HEK293 (cell line): Measurements from ENCODE around the gene FES.

ENCODE experiments used
- BCL11A ChIP-seq: fragments of 450-650 bp; formaldehyde crosslinking; IDR thresholded peaks from 2 replicates; pipeline ENCODE4 v1.5.1; 2016; ENCODE audit warnings: low read depth, missing biosample characterization, missing genetic modification characterization
- EGR2 ChIP-seq: fragments of 450-650 bp; formaldehyde crosslinking; IDR thresholded peaks from 2 replicates; pipeline ENCODE4 v1.5.1; 2016; ENCODE audit warnings: low read depth, missing biosample characterization, missing genetic modification characterization
- GLIS1 ChIP-seq: fragments of 450-650 bp; formaldehyde crosslinking; IDR thresholded peaks from 2 replicates; pipeline ENCODE4 v1.5.1; 2016; ENCODE audit warnings: missing biosample characterization, missing genetic modification characterization
- GLIS2 ChIP-seq: fragments of 450-650 bp; formaldehyde crosslinking; IDR thresholded peaks from 2 replicates; pipeline ENCODE4 v1.5.1; 2016; ENCODE audit warnings: missing biosample characterization, missing genetic modification characterization
- MZF1 ChIP-seq: fragments of 450-650 bp; formaldehyde crosslinking; IDR thresholded peaks from 2 replicates; pipeline ENCODE4 v1.5.1; 2017; ENCODE audit warnings: missing biosample characterization, missing genetic modification characterization, borderline replicate concordance
- ZBTB10 ChIP-seq: fragments of 450-650 bp; formaldehyde crosslinking; IDR thresholded peaks from 2 replicates; pipeline ENCODE4 v1.5.1; 2016; ENCODE audit warnings: missing biosample characterization, missing genetic modification characterization
- ZBTB17 ChIP-seq: fragments of 450-650 bp; formaldehyde crosslinking; IDR thresholded peaks from 2 replicates; pipeline ENCODE4 v1.5.1; 2016; ENCODE audit warnings: missing biosample characterization, missing genetic modification characterization
- ZBTB20 ChIP-seq: fragments of 450-650 bp; formaldehyde crosslinking; IDR thresholded peaks from 2 replicates; pipeline ENCODE4 v1.5.1; 2016; ENCODE audit warnings: missing biosample characterization, missing genetic modification characterization
- ZBTB49 ChIP-seq: fragments of 450-650 bp; formaldehyde crosslinking; IDR thresholded peaks from 2 replicates; pipeline ENCODE4 v1.5.1; 2016; ENCODE audit warnings: missing biosample characterization, missing genetic modification characterization, low read depth
- ZNF157 ChIP-seq: fragments of 450-650 bp; formaldehyde crosslinking; IDR thresholded peaks from 2 replicates; pipeline ENCODE4 v1.5.1; 2016; ENCODE audit warnings: missing biosample characterization, missing genetic modification characterization
- ZNF18 ChIP-seq: fragments of 450-650 bp; formaldehyde crosslinking; IDR thresholded peaks from 2 replicates; pipeline ENCODE4 v1.5.1; 2016; ENCODE audit warnings: missing biosample characterization, missing genetic modification characterization
- ZNF184 ChIP-seq: fragments of 450-650 bp; IDR thresholded peaks from 2 replicates; pipeline ENCODE4 v1.5.1; 2018; ENCODE audit warnings: missing biosample characterization, mild to moderate bottlenecking, missing genetic modification characterization
- ZNF202 ChIP-seq: fragments of 450-650 bp; formaldehyde crosslinking; IDR thresholded peaks from 2 replicates; pipeline ENCODE4 v1.5.1; 2016; ENCODE audit warnings: missing biosample characterization, missing genetic modification characterization, borderline replicate concordance
- ZNF223 ChIP-seq: fragments of 450-650 bp; formaldehyde crosslinking; IDR thresholded peaks from 2 replicates; pipeline ENCODE4 v1.5.1; 2016; ENCODE audit warnings: missing biosample characterization, missing genetic modification characterization
- ZNF248 ChIP-seq: fragments of 450-650 bp; formaldehyde crosslinking; IDR thresholded peaks from 2 replicates; pipeline ENCODE4 v1.5.1; 2017; ENCODE audit warnings: missing biosample characterization, missing genetic modification characterization
- ZNF354C ChIP-seq: fragments of 450-650 bp; formaldehyde crosslinking; IDR thresholded peaks from 2 replicates; pipeline ENCODE4 v1.5.1; 2016; ENCODE audit warnings: missing biosample characterization, missing genetic modification characterization, low read depth, borderline replicate concordance
- ZNF398 ChIP-seq: fragments of 450-650 bp; formaldehyde crosslinking; IDR thresholded peaks from 2 replicates; pipeline ENCODE4 v1.5.1; 2017; ENCODE audit warnings: missing biosample characterization, missing genetic modification characterization
- ZNF518A ChIP-seq: fragments of 450-650 bp; formaldehyde crosslinking; conservative IDR thresholded peaks from 2 replicates; pipeline ENCODE4 v1.5.1; 2016; ENCODE audit warnings: low read depth, missing biosample characterization, missing genetic modification characterization
- ZNF530 ChIP-seq: fragments of 450-650 bp; formaldehyde crosslinking; IDR thresholded peaks from 2 replicates; pipeline ENCODE4 v1.5.1; 2016; ENCODE audit warnings: low read depth, missing biosample characterization, missing genetic modification characterization
- ZNF621 ChIP-seq: fragments of 450-650 bp; formaldehyde crosslinking; IDR thresholded peaks from 2 replicates; pipeline ENCODE4 v1.5.1; 2017; ENCODE audit warnings: missing biosample characterization, missing genetic modification characterization
- ZNF670 ChIP-seq: fragments of 450-650 bp; formaldehyde crosslinking; IDR thresholded peaks from 2 replicates; pipeline ENCODE4 v1.5.1; 2016; ENCODE audit warnings: missing biosample characterization, missing genetic modification characterization, low read depth
- ZNF747 ChIP-seq: fragments of 450-650 bp; formaldehyde crosslinking; IDR thresholded peaks from 2 replicates; pipeline ENCODE4 v1.5.1; 2016; ENCODE audit warnings: missing biosample characterization, missing genetic modification characterization
- ZNF791 ChIP-seq: fragments of 450-650 bp; formaldehyde crosslinking; IDR thresholded peaks from 2 replicates; pipeline ENCODE4 v1.5.1; 2016; ENCODE audit warnings: missing biosample characterization, missing genetic modification characterization
- ZNF792 ChIP-seq: fragments of 450-650 bp; formaldehyde crosslinking; IDR thresholded peaks from 2 replicates; pipeline ENCODE4 v1.5.1; 2016; ENCODE audit warnings: missing biosample characterization, missing genetic modification characterization
- ZSCAN5A ChIP-seq: fragments of 450-650 bp; formaldehyde crosslinking; IDR thresholded peaks from 2 replicates; pipeline ENCODE4 v1.5.1; 2016; ENCODE audit warnings: missing biosample characterization, missing genetic modification characterization

Gene FES

GRCh38 chr15:90845201-90845949 is 38.9 kb upstream of the FES start (continued):
- TF ChIP-seq ZNF791 = no peak
- TF ChIP-seq GLIS1 (tag by site-specific recombination) = peak; percentile 96
- TF ChIP-seq ZNF792 (tag by site-specific recombination) = no peak
- TF ChIP-seq ZNF248 (tag by site-specific recombination) = no peak
- TF ChIP-seq ZBTB49 = no peak
- no peak for TF ChIP-seq ZNF398 (tag by site-specific recombination)
- peak; percentile 2; the same call in 1 of the 2 replicates for TF ChIP-seq ZBTB17 (tag by site-specific recombination)
- no peak for TF ChIP-seq ZBTB20
- no peak for TF ChIP-seq BCL11A
- no peak for TF ChIP-seq ZNF670
- peak; percentile 64 for TF ChIP-seq GLIS2 (tag by site-specific recombination)
- no peak for TF ChIP-seq EGR2 (tag by site-specific recombination)
- TF ChIP-seq ZNF621 = no peak
- TF ChIP-seq MZF1 (tag by site-specific recombination) = no peak
- TF ChIP-seq ZNF530 (tag by site-specific recombination) = no peak
- no peak for TF ChIP-seq ZNF747 (tag by site-specific recombination)
- TF ChIP-seq ZSCAN5A = no peak
- no peak for TF ChIP-seq ZBTB10 (tag by site-specific recombination)
- TF ChIP-seq ZNF223 (tag by site-specific recombination) = no peak
- TF ChIP-seq ZNF184 (tag by site-specific recombination) = no peak
- TF ChIP-seq ZNF18 (tag by site-specific recombination) = no peak
- no peak for TF ChIP-seq ZNF202 (tag by site-specific recombination)
- TF ChIP-seq ZNF157 (tag by site-specific recombination) = no peak
- TF ChIP-seq ZNF354C (tag by site-specific recombination) = no peak
- no peak for TF ChIP-seq ZNF518A (tag by site-specific recombination)
